IPS-11a (cell line): Measurements from ENCODE around the gene ERMARD.
A peak's percentile ranks its signal among the peaks of the same experiment; 100 is the strongest.

Experiments used
- H3K4me3 ChIP-seq: one replicate; pipeline ENCODE4 v1.5.1; 2013; ENCODE audit warnings: low read depth, low read length, control low read depth

ERMARD gene

DNA sequence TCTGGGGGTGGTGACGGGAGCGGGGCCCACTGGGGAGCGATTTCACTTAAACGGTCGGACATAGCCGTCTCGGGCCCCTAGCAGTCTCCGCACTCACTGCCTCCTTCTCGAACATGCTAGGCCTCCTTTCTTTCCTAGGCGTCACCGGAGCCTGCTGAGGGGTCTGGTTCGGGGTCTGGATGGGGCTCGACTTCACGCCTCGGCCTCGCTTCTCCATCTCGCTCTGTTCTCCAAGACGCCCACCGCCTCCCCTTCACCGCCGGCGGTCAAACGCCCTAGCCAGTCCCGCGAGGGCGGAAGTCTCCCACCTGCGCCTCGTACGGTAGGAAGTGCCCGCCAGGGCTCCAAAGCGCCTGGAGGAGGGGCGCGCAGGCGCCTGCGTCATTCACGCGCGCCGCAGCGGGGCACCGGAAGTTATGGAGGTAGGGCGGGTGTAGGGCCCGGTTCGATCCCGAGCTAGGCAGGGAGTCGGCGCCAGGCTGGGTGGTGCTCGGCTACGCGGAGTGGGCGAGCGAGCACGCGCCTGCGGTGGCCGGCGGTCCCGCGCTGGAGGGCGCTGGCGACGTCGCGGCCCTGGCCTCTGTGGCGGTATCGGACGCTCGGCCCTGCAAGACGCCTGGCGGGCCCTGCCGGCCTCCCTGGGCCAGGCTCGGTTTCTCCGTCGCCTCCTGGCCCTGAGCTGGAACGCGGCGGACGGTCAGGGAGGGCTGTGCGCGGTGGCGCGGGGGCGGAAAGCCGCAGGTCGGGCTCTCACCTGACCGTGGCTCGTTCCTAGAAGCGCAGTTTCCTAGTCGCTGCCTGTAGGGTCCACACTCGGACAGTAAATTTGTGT, at the start of gene ERMARD, which contains the start of gene DYNLT2:
ERMARD (plus strand) TSS at position 381 of the 832 bp plus-strand sequence; CDS start at position 417, 36 bp downstream.
DYNLT2 (minus strand) TSS at position 331 of the 832 bp plus-strand sequence; CDS start at position 217, 114 bp downstream.
- peak within 1 kb of the TSS; percentile 90 for H3K4me3 ChIP-seq

GRCh38 chr6:169701954-169702839, 49.2 kb upstream of the ERMARD start, which contains the start of the genes C6orf120 and WDR27:
C6orf120 (plus strand) TSS chr6:169702126; CDS start chr6:169702460, 334 bp downstream.
WDR27 (minus strand) TSS chr6:169702029; CDS start chr6:169689005, 13,024 bp downstream.
- peak within 1 kb of the TSS; percentile 97 for H3K4me3 ChIP-seq

- peak overlapping the region; percentile 97 for H3K4me3 ChIP-seq
Observed at GRCh38 chr6:169702840-169703246, 48.6 kb upstream of the ERMARD start.

DNA sequence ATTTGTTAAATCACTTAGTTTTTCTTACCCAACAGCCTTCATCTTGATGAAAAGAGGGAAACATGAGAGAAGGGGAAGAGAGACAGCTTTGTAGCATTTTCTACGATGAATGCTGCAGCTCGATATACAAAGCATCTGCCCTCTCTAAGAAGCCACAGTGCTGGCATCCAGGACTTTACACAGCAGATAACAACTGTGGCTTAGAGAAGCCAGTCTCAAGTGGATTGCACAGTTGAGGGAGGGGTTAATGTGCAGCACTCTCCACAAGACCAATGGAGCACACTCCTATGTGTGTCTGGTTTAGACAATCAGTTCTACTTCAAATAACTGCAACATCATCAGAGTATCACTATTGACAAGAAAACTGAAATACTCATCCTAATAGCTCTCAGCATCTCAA, 43.6 kb upstream of the ERMARD start:
- H3K4me3 ChIP-seq, result no peak overlapping the region

DNA sequence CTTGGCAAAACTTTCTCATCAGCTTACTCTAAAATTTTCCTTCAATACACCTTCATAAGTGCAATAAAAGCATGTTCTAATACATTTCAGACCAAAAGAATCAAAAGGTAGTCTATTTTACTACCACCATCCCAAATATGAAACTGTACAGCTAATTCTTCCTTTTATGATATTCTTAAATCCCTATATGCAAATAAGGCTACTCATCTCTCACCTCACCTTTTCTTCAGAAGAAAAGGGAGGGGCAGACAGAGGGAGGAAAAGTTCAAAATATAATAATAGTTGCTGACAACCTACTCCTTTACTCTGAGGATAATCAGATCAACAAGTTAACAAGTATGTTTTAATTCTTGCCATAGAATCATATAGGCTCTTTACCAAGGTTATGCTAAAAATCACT, 42.1 kb upstream of the ERMARD start:
- H3K4me3 ChIP-seq, result no peak overlapping the region

GRCh38 chr6:169710009-169710408, 41.4 kb upstream of the ERMARD start:
- no peak overlapping the region for H3K4me3 ChIP-seq

GRCh38 chr6:169714178-169714577, 37.2 kb upstream of the ERMARD start:
- H3K4me3 ChIP-seq, result no peak overlapping the region

DNA sequence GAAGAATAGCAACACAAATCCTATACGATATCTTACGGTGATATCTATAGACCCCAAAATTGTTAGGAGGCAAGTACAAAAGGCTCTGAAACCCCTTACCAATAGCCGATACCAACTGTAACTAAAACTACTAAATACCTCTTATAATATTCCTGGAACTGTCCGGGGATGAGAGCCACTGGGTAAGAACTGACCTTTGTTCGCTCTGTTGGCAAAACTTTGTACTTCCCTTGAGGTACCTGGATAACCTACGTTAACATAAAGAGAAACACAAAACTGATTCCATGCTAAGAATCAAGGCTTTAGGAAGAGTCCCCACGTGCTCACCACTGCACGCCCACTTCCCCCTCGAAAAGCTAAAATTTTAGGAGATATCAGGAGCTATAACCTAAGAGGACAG, 36.8 kb upstream of the ERMARD start:
- H3K4me3 ChIP-seq, result no peak overlapping the region

DNA sequence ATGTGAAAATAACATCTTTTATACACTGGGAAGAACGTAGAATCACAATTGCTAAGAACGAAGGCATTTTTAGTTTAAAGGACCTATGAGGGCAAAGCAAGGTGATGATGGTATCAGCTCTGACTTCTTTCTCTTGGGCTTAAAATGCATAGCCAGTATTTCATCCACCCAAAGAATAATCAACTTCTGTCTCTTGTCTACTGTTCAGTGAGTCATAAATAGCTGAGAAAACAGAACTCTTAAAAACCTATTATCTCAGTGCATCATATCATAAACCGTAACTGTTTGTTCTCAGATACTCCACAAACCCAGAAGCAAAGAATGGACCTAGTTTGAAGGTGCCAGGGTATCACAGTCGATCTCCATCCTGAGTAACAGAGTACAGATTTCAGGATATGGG, 32.3 kb upstream of the ERMARD start:
- no peak overlapping the region for H3K4me3 ChIP-seq

- no peak overlapping the region for H3K4me3 ChIP-seq
Observed at GRCh38 chr6:169720207-169720855, 31.1 kb upstream of the ERMARD start.

DNA sequence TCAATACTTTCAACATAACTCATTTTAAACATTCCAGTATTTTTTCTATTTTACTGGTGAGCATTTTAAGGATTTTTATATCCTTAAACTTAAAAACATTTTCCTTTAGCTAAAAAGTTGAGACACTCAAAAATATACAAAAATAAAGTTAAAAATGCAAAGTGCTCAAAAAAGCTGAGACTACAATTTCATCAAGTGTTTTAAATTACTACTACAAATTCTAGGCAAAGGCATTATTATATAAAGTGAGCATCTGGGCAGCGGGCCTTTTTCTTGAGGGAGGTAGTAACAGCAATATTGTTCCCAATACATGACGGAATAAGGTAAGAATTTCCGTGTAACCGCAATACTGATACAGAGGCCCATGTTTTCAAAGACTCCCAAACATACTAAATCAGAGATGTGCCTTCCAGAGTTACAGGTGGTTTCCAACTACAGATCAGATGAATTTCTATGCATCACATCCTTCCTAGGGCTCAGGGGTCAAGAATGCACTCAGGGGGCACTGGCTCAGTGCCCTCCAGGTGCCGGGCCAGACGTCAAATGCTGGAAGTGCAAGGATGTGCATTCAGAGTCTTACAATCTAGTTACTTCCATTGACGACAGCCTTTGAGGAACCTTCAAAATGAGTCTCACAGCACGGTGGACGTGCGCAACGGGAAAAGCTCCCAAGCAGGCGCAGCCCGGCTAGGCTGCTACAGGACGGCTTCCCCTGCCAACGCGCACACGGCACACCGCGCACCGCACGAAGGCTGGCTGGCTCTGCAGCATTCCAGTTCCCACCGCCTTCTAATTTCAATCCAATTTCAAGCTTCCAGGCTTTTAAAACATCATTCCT, 28.8 kb upstream of the ERMARD start:
- H3K4me3 ChIP-seq, result peak overlapping the region; percentile 70

- peak overlapping the region; percentile 70 for H3K4me3 ChIP-seq
Observed at GRCh38 chr6:169723200-169723909, 28.1 kb upstream of the ERMARD start.

DNA sequence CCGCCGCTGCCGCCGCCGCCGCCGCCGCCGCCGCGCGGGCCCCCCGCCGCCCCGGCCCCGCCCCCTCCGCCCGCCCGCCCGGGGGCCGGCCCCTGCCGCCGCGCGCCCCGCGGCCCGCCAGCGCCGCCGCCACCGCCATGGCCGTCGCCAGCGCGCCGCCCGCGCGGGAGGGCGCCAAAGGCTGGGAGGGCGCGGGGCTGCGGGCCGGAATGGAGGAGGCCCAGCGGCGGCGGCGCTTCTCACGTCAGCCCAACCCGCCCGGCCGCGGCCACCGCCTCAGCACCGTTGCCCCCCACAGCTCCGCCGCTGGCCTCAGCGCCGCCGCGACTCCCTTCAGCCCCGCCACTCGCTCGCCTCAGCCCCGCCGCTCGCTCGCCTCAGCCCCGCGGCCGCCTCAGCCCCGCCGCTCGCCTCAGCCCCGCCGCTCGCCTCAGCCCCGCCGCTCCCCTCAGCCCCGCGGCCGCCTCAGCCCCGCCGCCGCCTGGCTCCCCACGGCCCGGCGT, 27.4 kb upstream of the ERMARD start:
- peak overlapping the region; percentile 40 for H3K4me3 ChIP-seq

- H3K4me3 ChIP-seq, result peak within 1 kb of the TSS; percentile 78
Observed at GRCh38 chr6:169724494-169725124, 26.8 kb upstream of the ERMARD start, which contains the start of gene PHF10. PHF10 (minus strand) TSS chr6:169724500; CDS start chr6:169723931, 569 bp downstream.

GRCh38 chr6:169725125-169726048, 26.0 kb upstream of the ERMARD start:
- H3K4me3 ChIP-seq, result peak overlapping the region; percentile 78

DNA sequence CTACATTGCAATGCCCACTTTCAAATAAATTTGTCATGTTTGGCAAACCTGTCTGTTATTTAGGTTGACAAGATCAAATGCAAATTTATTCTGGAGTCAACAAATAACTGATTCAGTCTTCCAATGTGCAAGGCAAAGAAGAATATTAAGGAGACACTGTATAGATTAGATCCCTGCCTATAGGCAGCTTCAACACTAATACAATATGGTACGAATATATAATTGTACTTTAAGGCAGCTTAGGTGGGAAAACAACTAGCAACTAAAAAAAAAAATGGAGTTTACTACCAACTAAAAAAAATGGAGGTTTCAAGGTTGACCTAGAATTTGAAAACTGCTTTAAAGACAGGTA, 25.4 kb upstream of the ERMARD start:
- no peak overlapping the region for H3K4me3 ChIP-seq

DNA sequence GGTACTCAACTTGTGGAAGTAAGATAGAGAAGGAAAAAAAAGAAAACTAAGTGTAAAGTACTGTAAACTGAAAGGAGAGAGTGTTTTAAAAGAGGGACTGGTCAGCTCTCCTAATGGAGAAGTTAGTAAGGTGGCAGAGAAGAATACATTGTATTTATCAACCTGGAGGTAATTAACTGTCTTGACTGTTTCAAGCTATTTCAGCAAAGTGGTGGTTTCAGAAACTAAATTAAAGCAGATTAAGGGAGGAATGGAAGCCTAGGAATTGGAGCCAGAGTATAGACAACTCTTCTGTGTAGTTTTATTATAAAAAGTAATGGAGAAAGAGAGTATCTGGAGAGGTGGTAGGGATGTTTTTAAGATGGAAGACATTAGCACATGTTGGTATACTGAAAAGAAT, 24.5 kb upstream of the ERMARD start:
- no peak overlapping the region for H3K4me3 ChIP-seq

DNA sequence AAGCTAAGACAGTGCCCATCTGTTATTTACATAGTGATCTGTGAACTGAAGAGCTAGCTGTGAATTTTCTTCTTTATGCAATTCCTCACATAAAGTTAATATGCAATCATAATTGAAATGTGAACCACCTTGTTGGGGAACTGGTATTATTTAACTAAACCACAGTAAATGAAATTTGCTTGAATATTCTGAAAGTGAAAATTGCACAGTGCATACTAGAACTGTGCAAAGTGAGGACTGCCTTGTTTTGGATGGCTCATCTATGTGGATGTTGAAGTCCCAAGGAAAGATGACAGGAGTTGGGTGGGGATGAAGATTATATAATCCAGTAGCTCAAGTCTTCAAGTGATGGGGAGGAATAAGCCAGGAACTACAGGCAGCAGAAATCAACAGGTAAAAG, 21.5 kb upstream of the ERMARD start:
- H3K4me3 ChIP-seq, result no peak overlapping the region
